ENCODE results near the gene ALG8. TPM values are rescaled to one million over a fixed set of nuclear protein-coding genes. Genes with fewer than 3 reads are reported as not detected.
A peak's percentile ranks its signal among the peaks of the same experiment; 100 is the strongest.

Gene ALG8
- total RNA-seq, 2 donors from 2014 or later: 52.3 to 87.2 TPM

DNA sequence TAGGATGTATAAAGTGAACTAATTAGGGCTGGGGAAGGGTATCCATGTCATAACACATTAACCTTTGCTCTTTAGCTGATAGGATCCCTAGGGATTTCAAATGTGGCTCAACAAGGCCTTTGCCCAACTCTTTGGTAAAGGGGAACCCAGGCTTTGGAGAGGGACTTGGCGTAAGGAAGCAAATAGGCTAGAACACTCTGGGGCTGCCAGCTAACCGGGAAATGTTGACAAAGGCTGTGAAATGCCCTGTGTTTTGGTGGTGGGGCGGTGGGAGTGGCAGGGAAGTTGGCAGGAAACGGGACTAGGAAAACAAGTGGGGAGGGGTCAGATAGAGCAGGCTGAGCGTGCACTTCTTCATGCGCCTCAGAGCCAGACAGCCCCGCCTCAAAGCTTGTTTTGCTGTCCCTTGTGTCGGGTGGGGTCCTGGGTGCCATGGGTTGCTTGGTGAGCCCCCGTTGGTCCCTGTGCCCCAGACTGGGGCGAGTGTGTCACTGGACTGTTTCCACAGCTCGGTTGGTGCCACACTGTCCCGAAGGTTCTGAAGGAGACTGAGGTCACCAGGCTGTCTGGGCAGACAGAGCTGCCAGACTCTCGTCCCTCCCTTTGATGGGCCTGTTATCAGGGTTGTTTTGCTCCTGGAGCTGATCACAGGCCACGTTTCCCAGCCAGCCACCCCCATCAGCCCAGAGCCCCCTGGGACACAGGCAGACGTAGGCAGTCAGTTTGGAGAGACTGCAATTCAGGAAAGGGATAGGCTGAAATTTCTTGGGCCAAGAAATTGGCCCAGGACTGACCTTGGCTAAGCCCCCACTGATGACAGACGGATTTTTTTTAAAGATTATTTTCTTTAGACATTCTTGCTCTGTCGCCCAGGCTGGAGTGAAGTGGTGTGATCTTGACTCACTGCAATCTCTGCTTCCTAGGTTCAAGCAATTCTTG lies 29.4 kb upstream of the ALG8 start:
- Mint-ChIP-seq H3K36me3 (no peaks in the 10 kb centered on the region), H3K27me3 (no peaks in the 10 kb centered on the region), H3K27ac (no peak overlapping the region), H3K4me1 (ENCODE audit: low read depth in 2 of 2) (no peaks in the 10 kb centered on the region), H3K9me3 (no peaks in the 10 kb centered on the region), H3K4me3 (no peak overlapping the region)
- DNase-seq (ENCODE audit: low spot score) (no peak), ATAC-seq (no peak)

DNA sequence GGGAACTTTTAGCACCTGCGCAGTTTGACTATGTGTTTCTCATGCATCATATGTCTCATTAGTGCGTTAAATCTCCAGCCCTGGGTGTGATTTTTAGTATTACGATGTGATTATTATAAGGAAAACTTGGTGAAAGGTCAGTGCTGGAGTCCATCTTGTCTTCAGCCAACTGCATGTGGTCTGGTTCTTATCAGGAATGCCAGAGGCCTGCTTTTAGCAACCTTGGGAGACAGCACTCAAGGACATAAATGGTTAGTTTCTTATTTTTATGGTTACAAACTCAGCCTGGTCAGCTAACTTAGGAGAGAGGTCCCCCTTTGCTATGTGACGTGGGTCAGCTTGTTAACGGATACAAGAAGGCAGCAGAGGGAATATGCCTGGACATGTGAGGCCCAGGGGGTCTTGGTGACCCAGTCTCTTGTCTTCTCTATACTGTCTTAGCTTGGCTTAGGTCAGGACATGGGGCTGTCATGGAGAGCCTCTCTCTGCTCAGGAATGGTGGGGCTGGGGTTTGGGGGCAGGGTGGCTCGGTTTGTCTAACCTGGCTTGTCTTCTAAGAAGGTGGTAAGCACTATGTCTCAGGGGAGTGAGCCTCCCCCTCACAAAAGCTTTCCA lies 27.5 kb upstream of the ALG8 start:
- Mint-ChIP-seq H3K4me3 (no peak overlapping the region), H3K9me3 (no peaks in the 10 kb centered on the region), H3K36me3 (no peaks in the 10 kb centered on the region), H3K27me3 (no peaks in the 10 kb centered on the region), H3K4me1 (ENCODE audit: low read depth in 2 of 2) (no peaks in the 10 kb centered on the region), H3K27ac (no peak overlapping the region)
- ATAC-seq (peak in 1 of 2 donors; percentile 20), DNase-seq (ENCODE audit: low spot score) (no peak)

DNA sequence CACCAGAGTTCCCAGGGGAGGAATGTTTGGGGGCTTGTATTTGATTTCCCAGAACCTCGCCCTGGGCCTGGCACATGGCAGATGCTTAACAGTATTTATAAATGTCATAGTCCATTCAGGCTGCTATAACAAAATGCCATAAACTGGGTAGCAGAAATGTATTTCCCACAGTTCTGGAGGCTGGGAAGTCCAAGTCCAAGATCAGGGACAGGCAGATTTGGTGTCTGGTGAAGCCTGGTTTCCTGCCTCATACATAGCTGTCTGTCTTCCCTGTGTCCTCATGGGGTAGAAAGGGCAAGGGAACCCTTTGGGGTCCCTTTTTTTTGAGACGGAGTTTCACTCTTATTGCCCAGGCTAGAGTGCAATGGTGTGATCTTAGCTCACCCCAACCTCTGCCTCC lies 25.0 kb upstream of the ALG8 start:
- H3K4me3 Mint-ChIP-seq: no peak overlapping the region
- no peaks in the 10 kb centered on the region for H3K4me1 Mint-ChIP-seq (ENCODE audit: low read depth in 2 of 2)
- H3K9me3 Mint-ChIP-seq: no peaks in the 10 kb centered on the region
- H3K27me3 Mint-ChIP-seq: no peaks in the 10 kb centered on the region
- DNase-seq (ENCODE audit: low spot score) (no peak), ATAC-seq (no peak)
- H3K27ac Mint-ChIP-seq: no peak overlapping the region
- no peaks in the 10 kb centered on the region for H3K36me3 Mint-ChIP-seq

DNA sequence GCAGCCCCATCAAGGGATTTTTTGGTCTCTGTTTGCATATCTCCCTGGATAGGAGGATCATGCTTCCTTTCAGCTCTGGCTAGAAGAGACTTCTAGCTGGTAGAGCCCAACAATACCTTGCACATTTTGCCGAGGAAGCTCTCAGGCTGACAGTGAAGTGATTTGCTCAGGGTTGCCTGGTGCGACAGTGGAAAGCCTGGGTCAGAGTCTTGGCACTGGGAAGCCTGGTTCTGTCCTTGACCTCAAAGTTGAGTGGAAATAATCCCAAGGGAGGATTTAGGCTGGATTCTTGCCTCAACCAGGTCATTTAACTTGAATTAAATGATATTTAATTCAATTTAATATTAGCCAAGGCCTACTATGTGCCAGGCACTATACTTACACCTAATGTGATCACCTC lies 24.4 kb upstream of the ALG8 start:
- Mint-ChIP-seq H3K4me1 (ENCODE audit: low read depth in 2 of 2) (no peaks in the 10 kb centered on the region), H3K27ac (no peak overlapping the region), H3K36me3 (no peaks in the 10 kb centered on the region), H3K9me3 (no peaks in the 10 kb centered on the region), H3K4me3 (no peak overlapping the region), H3K27me3 (no peaks in the 10 kb centered on the region)
- no peak for DNase-seq (ENCODE audit: low spot score)
- ATAC-seq: no peak

DNA sequence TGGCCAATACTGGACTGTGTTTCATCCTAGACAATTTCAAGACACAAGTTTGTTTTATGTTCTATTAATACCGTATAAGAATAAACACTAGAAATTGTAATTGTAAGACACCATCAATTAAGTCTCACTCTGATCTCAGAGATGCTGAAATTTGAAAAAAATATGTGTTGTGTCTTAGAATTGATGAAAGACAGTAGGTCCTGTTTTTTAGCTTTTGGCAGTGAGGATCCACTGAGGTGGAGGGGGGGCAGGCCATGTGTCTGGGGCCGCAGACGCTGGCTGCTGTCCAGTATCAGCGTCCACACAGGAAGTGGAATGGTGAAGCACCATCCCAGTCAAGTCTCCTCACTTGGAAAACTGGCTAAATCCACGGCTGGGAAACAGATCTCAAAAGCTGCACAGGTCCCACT lies 22.5 kb upstream of the ALG8 start:
- Mint-ChIP-seq H3K4me3 (no peak overlapping the region), H3K36me3 (no peaks in the 10 kb centered on the region)

DNA sequence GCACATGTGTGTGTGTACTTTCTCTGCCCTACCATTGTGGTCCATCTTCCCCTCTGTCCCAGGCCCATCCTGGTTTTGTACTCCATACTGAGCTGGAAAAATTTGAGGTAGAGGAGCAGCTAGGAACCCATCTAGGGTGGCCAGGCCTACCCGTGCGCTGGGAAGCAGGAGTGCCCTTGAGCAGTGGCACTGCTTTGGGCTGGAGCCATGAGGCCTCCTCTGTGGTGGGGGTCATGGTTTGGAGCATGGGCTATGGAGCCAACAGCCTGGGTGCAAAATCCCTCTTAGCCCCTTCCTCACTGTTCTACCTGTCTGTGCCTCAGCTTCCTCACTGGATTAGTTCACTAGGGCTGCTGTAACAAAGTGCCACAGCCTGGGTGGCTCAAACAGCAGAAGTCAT lies 21.9 kb upstream of the ALG8 start:
- Mint-ChIP-seq H3K27ac (no peak overlapping the region), H3K4me1 (ENCODE audit: low read depth in 2 of 2) (no peaks in the 10 kb centered on the region), H3K4me3 (no peak overlapping the region), H3K9me3 (no peaks in the 10 kb centered on the region), H3K27me3 (no peaks in the 10 kb centered on the region), H3K36me3 (no peaks in the 10 kb centered on the region)
- DNase-seq (ENCODE audit: low spot score): no peak
- peak in 1 of 2 donors; percentile 17 for ATAC-seq

More for the DNA sequence above, 22.5 kb upstream of the ALG8 start:
- no peak overlapping the region for H3K27ac Mint-ChIP-seq
- no peaks in the 10 kb centered on the region for H3K4me1 Mint-ChIP-seq (ENCODE audit: low read depth in 2 of 2)
- no peaks in the 10 kb centered on the region for H3K9me3 Mint-ChIP-seq
- DNase-seq (ENCODE audit: low spot score) (no peak), ATAC-seq (no peak)
- H3K27me3 Mint-ChIP-seq: no peaks in the 10 kb centered on the region

DNA sequence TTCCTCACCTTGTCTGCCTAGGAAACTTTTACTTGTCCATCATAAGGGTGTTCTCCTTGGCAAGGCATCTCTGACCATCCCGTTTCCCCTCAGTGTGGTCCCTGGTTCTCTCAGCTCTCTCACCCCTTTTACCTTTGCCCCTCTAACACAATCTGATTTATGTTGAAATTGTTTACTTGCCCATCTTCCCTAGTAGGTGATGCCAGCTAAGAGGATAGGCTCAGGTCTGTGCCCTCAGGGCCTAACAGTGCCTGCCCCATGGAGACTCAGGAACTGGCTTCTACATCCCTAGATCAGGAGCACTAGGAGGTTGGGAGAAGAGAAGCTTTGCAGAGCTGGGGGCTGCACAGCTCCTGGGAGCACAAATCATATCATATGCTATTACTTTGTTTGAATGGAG lies 21.1 kb upstream of the ALG8 start:
- no peak for DNase-seq (ENCODE audit: low spot score)
- Mint-ChIP-seq H3K27ac (no peak overlapping the region), H3K4me1 (ENCODE audit: low read depth in 2 of 2) (no peaks in the 10 kb centered on the region), H3K4me3 (no peak overlapping the region), H3K27me3 (no peaks in the 10 kb centered on the region), H3K36me3 (no peaks in the 10 kb centered on the region), H3K9me3 (no peaks in the 10 kb centered on the region)
- no peak for ATAC-seq

DNA sequence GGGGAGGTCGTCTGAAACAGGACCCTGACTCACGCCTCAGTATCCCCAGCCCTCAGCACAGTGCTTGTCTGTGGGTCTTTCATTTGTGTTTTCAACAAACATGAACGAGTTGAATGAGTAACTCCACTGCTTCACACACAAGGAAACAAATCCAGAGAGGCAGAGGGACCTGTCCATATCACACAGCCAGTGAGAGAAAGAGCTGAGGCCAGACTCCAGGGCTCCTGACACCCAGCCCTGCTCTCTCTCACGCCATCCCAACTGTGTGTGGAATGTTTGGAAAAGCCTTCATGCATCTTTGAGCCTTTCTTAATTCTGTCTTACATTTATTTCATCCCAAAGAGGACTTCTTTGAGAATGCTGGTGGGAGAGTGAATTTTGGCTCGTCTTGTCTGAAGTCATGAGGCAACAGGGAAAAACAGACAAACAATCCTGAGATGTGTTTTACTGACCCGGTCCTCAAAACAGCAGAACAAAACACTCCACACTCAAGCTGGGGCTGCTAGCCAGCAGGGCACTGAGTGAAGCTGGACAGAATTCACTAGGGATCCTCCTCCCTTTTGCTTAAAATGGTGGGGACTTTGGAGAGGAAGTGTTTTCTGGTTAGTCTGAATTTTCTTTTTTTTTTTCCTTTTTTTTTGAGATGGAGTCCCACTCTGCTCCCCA lies 19.7 kb upstream of the ALG8 start:
- Mint-ChIP-seq H3K27me3 (no peaks in the 10 kb centered on the region), H3K9me3 (no peaks in the 10 kb centered on the region), H3K4me3 (no peak overlapping the region), H3K4me1 (ENCODE audit: low read depth in 2 of 2) (no peaks in the 10 kb centered on the region), H3K36me3 (no peaks in the 10 kb centered on the region), H3K27ac (no peak overlapping the region)
- DNase-seq (ENCODE audit: low spot score) (no peak), ATAC-seq (no peak)

DNA sequence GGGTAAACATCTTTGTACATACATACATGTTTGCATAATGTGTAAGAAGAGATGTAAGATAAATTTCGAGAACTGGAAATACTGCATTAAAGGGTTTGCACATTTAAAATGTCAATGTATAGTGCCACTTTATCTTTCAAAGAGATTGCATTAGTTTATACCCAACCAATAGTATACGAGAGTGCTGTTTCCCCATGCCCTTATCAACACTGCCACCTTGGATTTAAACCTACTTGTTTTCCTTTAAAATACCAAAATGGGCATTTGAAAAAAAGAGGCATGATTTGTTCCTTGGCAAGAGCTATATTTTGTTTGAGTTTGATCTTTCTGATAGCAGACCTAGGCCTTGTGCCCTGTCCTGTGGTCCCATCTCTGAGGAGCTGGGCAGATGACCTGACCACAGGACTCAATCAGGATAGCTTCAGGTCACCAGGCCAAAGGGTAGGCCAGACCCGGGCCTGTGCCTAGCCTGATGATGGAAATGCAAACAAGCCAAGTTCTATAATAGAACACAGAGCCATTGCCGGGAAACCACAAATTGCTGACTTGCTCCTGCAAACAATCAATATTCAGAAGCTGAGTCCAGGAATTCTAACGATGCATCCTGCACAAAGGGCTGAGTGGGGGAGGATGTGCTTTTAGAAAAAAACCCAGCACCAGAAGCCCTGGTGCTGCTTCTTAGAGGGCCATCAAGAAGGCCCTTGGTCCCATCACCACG lies 16.9 kb upstream of the ALG8 start:
- Mint-ChIP-seq H3K27me3 (no peaks in the 10 kb centered on the region), H3K4me3 (no peak overlapping the region), H3K36me3 (no peaks in the 10 kb centered on the region), H3K27ac (no peak overlapping the region), H3K9me3 (no peaks in the 10 kb centered on the region), H3K4me1 (ENCODE audit: low read depth in 2 of 2) (no peaks in the 10 kb centered on the region)
- no peak for ATAC-seq
- DNase-seq (ENCODE audit: low spot score): no peak

DNA sequence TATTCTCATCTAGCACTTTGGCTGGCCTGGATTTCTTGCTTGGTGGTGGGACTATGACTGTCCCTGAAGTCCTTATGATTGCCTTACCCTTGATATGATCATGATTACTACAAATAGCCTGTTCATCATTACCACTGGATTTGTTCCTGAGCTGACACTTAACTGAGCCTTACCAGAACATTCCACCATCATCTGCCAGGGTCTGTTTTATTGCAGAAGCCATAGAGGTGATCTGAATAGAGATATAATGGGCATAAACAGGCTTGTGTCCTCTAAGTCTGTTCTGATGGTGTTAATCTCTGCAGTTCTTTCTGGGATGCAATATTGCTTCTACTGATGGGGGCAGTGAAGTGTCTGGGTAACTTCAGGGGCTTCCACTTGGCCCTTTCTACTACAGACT lies 12.4 kb upstream of the ALG8 start:
- no peak overlapping the region for H3K4me3 Mint-ChIP-seq
- no peaks in the 10 kb centered on the region for H3K36me3 Mint-ChIP-seq
- ATAC-seq (no peak), DNase-seq (ENCODE audit: low spot score) (no peak)
- H3K27ac Mint-ChIP-seq: no peak overlapping the region
- H3K27me3 Mint-ChIP-seq: no peaks in the 10 kb centered on the region
- H3K4me1 Mint-ChIP-seq (ENCODE audit: low read depth in 2 of 2): no peaks in the 10 kb centered on the region
- no peaks in the 10 kb centered on the region for H3K9me3 Mint-ChIP-seq

DNA sequence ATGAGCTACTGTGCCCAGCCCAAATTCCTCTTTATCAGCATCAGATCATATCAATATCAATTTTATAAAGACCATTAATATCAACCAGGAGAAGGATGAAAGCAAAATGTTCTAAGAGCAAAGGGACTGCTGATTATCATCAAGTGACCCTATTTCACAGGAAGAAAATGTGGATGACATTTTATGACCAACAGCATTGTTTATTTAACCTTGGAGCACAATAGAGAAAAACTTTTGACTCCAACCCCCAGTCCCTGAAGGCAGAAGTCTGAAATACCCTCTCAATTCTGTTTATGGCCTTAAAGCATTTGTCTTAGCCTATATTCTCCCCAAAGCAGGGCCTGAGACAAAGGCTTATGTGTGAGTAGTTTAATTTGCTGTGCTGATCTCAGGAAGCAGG lies 11.3 kb upstream of the ALG8 start:
- Mint-ChIP-seq H3K4me3 (no peak overlapping the region), H3K9me3 (no peaks in the 10 kb centered on the region), H3K27ac (no peak overlapping the region), H3K36me3 (no peaks in the 10 kb centered on the region), H3K4me1 (ENCODE audit: low read depth in 2 of 2) (no peaks in the 10 kb centered on the region), H3K27me3 (no peaks in the 10 kb centered on the region)
- DNase-seq (ENCODE audit: low spot score) (no peak), ATAC-seq (no peak)

DNA sequence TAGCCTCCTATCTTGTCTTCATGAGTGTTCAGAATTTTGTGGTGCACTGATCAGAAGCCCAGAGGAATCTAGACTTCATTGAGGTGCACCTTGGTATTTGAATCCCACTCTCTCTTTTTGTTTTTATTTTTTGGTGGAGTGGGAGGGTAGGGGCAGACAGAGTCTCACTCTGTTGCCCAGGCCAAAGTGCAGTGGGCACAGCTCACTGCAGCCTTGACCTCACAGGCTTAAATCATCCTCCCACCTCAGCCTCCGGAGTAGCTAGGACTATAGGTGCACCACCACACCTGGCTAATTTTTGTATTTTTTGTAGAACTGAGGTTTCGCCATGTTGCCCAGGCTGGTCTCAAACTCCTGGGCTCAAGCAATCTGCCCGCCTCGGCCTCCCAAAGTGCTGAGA lies 10.9 kb upstream of the ALG8 start:
- no peaks in the 10 kb centered on the region for H3K4me1 Mint-ChIP-seq (ENCODE audit: low read depth in 2 of 2)
- DNase-seq (ENCODE audit: low spot score): no peak
- H3K4me3 Mint-ChIP-seq: no peak overlapping the region
- H3K36me3 Mint-ChIP-seq: no peaks in the 10 kb centered on the region
- no peak overlapping the region for H3K27ac Mint-ChIP-seq
- ATAC-seq: no peak
- H3K27me3 Mint-ChIP-seq: no peaks in the 10 kb centered on the region
- no peaks in the 10 kb centered on the region for H3K9me3 Mint-ChIP-seq

DNA sequence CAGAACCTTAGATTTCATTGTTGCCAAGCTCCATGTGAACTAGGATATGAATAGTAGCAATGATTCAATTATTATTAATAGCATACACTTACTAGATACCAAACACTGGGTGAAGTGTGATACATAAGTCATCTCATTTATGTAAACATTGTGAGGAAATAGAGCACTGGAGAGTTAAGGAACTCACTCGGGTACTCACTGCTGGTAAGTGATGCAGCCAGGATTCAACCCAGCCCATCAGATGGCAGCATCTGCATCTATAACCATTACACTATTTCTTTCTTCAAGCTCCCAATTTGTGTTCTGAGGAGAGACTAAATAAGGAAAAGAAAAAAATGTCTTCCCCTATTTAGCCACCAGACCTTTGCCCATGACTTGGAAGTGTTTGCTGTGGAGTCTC lies 10.2 kb upstream of the ALG8 start:
- Mint-ChIP-seq H3K9me3 (no peaks in the 10 kb centered on the region), H3K27ac (no peak overlapping the region)
- no peak for ATAC-seq

DNA sequence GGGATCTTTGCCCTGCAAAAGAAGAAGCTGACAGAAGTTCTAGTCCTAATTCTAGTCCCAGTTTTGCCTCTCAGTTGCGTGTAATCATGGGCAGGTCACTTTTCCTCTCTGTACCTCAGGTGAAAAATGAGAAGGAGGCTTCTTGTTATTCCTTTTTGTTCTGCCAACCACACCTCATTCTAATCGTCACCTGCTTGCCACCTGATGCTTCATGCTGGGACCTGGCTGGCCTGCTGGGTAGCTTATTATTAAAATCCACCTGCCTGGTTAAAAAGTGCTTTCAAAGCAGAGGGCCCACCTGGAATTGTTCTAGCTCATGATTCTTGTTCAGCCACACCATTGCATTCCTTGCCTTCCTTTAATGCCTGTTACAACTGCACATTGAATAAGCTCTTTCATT lies 8.4 kb upstream of the ALG8 start:
- DNase-seq (ENCODE audit: low spot score) (no peak), ATAC-seq (no peak)
- Mint-ChIP-seq H3K27me3 (no peaks in the 10 kb centered on the region), H3K9me3 (no peaks in the 10 kb centered on the region), H3K4me3 (no peak overlapping the region), H3K27ac (no peak overlapping the region), H3K36me3 (peaks cover 5% of the 10 kb centered on the region), H3K4me1 (ENCODE audit: low read depth in 2 of 2) (peaks cover 0 to 5% of the 10 kb centered on the region in 2 donors)

More for the DNA sequence above, 10.2 kb upstream of the ALG8 start:
- DNase-seq (ENCODE audit: low spot score): no peak
- no peak overlapping the region for H3K4me3 Mint-ChIP-seq
- H3K36me3 Mint-ChIP-seq: no peaks in the 10 kb centered on the region
- no peaks in the 10 kb centered on the region for H3K4me1 Mint-ChIP-seq (ENCODE audit: low read depth in 2 of 2)
- no peaks in the 10 kb centered on the region for H3K27me3 Mint-ChIP-seq
